KMS-11 (cell line): ENCODE results near the gene AFTPH.

Experiments
- H2AFZ ChIP-seq: fragments of 200-600 bp; sonication (generic); 2 replicates; pipeline ENCODE4 v1.6.1; 2016; ENCODE audit warnings: antibody characterized with exemption, mixed run types, low read depth
- H3K27ac ChIP-seq: fragments of 200-600 bp; sonication (generic); 2 replicates; pipeline ENCODE4 v1.6.1; 2016; ENCODE audit warnings: mild to moderate bottlenecking, mixed run types
- H3K27me3 ChIP-seq: fragments of 200-600 bp; sonication (generic); 2 replicates; pipeline ENCODE4 v1.6.1; 2017; ENCODE audit warnings: mild to moderate bottlenecking, low read depth, mixed run types, moderate library complexity; ENCODE audit not compliant: insufficient read depth
- H3K36me3 ChIP-seq: fragments of 200-600 bp; sonication (generic); 2 replicates; pipeline ENCODE4 v1.6.1; 2017; ENCODE audit warnings: mild to moderate bottlenecking, mixed run types; ENCODE audit not compliant: insufficient read depth
- H3K4me1 ChIP-seq: fragments of 200-600 bp; sonication (generic); 2 replicates; pipeline ENCODE4 v1.6.1; 2016; ENCODE audit warnings: mild to moderate bottlenecking, low read depth, mixed run types; ENCODE audit not compliant: poor library complexity, severe bottlenecking
- H3K4me2 ChIP-seq: fragments of 200-600 bp; sonication (generic); 2 replicates; pipeline ENCODE4 v1.7.0; 2016; ENCODE audit warnings: mild to moderate bottlenecking, mixed run types
- H3K4me3 ChIP-seq: fragments of 200-600 bp; sonication (generic); IDR thresholded peaks from 2 replicates; pipeline ENCODE4 v1.6.1; 2017; ENCODE audit warnings: low read depth, low read length, mixed read lengths; ENCODE audit not compliant: insufficient read depth
- H3K79me2 ChIP-seq: fragments of 200-600 bp; sonication (generic); 2 replicates; pipeline ENCODE4 v1.6.1; 2016; ENCODE audit warnings: low read depth, mixed run types; ENCODE audit not compliant: insufficient read depth
- H3K9ac ChIP-seq: fragments of 200-600 bp; sonication (generic); 2 replicates; pipeline ENCODE4 v1.6.1; 2016; ENCODE audit warnings: mild to moderate bottlenecking, mixed run types
- H4K20me1 ChIP-seq: fragments of 200-600 bp; sonication (generic); 2 replicates; pipeline ENCODE4 v1.6.1; 2016; ENCODE audit warnings: mild to moderate bottlenecking, mixed run types; ENCODE audit not compliant: insufficient read depth
- TF ChIP-seq, protein P1 (sequence below): fragments of 200-600 bp; sonication (generic); conservative IDR thresholded peaks from 2 replicates; pipeline ENCODE4 v1.6.1; 2017; ENCODE audit warnings: low read depth, mild to moderate bottlenecking, antibody characterized with exemption, low read length, moderate library complexity, mixed read lengths

Gene AFTPH

DNA sequence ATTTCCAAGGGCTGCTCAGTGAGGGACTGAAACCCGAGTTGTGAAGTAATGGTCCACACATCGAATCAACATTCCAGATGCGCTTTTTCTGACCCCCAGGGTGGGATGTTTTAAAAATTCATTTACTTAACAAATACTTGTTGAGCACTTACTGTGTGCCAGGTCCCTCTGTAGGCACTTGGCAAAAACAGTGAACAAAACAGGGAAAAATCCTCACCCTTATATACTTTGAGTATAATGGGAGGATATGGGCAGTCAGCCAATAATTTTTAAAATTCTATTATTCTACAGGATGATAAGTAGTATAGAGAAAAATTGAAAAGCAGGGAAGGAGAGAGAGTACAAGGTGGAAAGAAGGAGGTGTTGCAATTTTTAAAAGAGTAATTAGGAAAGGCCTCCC, 31.3 kb upstream of the AFTPH start:
- H3K36me3 ChIP-seq, result no peaks in the 10 kb centered on the region
- H3K4me1 ChIP-seq, result peaks cover 18% of the 10 kb centered on the region
- TF ChIP-seq, protein P1, sequence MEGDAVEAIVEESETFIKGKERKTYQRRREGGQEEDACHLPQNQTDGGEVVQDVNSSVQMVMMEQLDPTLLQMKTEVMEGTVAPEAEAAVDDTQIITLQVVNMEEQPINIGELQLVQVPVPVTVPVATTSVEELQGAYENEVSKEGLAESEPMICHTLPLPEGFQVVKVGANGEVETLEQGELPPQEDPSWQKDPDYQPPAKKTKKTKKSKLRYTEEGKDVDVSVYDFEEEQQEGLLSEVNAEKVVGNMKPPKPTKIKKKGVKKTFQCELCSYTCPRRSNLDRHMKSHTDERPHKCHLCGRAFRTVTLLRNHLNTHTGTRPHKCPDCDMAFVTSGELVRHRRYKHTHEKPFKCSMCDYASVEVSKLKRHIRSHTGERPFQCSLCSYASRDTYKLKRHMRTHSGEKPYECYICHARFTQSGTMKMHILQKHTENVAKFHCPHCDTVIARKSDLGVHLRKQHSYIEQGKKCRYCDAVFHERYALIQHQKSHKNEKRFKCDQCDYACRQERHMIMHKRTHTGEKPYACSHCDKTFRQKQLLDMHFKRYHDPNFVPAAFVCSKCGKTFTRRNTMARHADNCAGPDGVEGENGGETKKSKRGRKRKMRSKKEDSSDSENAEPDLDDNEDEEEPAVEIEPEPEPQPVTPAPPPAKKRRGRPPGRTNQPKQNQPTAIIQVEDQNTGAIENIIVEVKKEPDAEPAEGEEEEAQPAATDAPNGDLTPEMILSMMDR, result no peak
- H3K9ac ChIP-seq, result no peak overlapping the region
- H3K4me3 ChIP-seq, result no peak overlapping the region
- no peaks in the 10 kb centered on the region for H4K20me1 ChIP-seq
- H3K27me3 ChIP-seq, result no peaks in the 10 kb centered on the region
- no peak overlapping the region for H3K27ac ChIP-seq
- H3K4me2 ChIP-seq, result no peak overlapping the region
- H3K79me2 ChIP-seq, result no peaks in the 10 kb centered on the region
- no peak overlapping the region for H2AFZ ChIP-seq

- H3K9ac ChIP-seq, result no peak overlapping the region
Measured at GRCh38 chr2:64493788-64494187, 30.3 kb upstream of the AFTPH start.

GRCh38 chr2:64498438-64498837, 25.7 kb upstream of the AFTPH start:
- no peak overlapping the region for H3K4me3 ChIP-seq
- no peaks in the 10 kb centered on the region for H3K36me3 ChIP-seq
- no peak overlapping the region for H3K27ac ChIP-seq
- no peaks in the 10 kb centered on the region for H4K20me1 ChIP-seq
- no peak overlapping the region for H2AFZ ChIP-seq
- TF ChIP-seq, protein P1, result no peak
- H3K4me2 ChIP-seq, result no peak overlapping the region
- no peak overlapping the region for H3K9ac ChIP-seq
- H3K4me1 ChIP-seq, result no peaks in the 10 kb centered on the region
- no peaks in the 10 kb centered on the region for H3K79me2 ChIP-seq
- H3K27me3 ChIP-seq, result no peaks in the 10 kb centered on the region

More at GRCh38 chr2:64493788-64494187, 30.3 kb upstream of the AFTPH start:
- Histone ChIP-seq H4K20me1 (no peaks in the 10 kb centered on the region), H3K4me1 (peaks cover 8% of the 10 kb centered on the region), H3K79me2 (no peaks in the 10 kb centered on the region), H3K4me3 (no peak overlapping the region), H3K27ac (no peak overlapping the region), H3K4me2 (no peak overlapping the region), H3K27me3 (no peaks in the 10 kb centered on the region), H2AFZ (no peak overlapping the region), H3K36me3 (no peaks in the 10 kb centered on the region)
- TF ChIP-seq, protein P1, result no peak

DNA sequence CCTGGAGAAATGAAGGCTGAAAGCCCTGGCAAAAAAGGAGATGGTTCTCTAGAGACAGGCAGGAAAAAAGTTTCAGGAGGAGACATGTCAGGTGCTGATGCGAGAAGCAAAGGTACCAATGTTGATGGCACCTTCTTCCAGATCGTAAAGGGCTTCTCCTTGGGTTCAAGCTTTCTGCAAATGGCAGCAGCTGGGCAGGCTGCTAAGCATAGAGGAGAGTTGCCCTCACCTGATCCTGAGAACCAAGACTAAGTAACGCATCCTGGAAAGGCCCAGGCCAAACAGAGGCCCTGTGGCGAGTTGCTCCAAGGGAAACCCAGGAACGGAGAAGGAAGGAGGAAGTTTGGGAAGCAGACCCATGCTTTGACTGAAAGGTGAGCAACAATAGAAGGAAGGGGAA, 23.6 kb upstream of the AFTPH start:
- TF ChIP-seq, protein P1, result no peak
- Histone ChIP-seq H4K20me1 (no peaks in the 10 kb centered on the region), H3K4me1 (no peaks in the 10 kb centered on the region), H3K4me2 (no peak overlapping the region), H3K4me3 (no peak overlapping the region), H3K27ac (no peak overlapping the region), H3K27me3 (no peaks in the 10 kb centered on the region), H3K36me3 (no peaks in the 10 kb centered on the region), H3K9ac (no peak overlapping the region), H3K79me2 (no peaks in the 10 kb centered on the region), H2AFZ (no peak overlapping the region)
